ENCODE measurements around the gene ENO3.

ENO3 gene

DNA sequence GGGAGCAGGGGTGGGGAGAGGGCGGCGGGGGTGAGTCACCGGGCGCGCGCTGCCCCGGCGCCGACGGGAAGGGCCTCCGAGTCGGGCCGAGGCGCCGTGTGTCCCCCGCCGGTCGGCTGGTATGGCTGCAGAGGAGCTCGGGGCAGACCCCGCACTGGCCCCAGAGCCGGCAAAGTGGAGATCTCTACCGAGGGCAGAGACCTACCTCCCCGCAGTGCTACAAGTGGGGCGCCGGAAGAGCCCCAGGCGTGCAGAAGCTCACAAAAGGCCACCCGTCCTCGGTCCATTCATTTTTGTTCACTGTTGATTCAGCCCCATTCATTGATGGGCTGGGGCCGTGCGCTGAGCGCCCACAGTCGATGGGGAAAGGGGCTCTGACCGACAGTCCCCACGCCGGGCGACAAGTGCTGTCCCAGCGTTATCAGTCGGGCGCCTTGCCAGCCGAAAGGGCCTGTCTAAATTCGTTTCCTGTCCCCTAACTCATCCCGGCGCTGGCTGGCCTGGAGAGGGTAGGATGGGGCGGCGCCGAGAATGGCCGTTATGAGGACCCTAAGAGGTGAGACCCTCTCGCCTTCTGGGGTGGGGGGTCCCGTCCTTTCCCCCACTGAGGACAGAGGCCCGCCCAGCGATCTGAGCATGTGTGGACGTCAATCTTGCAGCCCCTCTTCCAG is 709 bp upstream of the ENO3 start:
- DNase-seq (ENCODE audit: low read depth in 3 of 3) = peak in 1 of 3 donors; percentile 37

DNA sequence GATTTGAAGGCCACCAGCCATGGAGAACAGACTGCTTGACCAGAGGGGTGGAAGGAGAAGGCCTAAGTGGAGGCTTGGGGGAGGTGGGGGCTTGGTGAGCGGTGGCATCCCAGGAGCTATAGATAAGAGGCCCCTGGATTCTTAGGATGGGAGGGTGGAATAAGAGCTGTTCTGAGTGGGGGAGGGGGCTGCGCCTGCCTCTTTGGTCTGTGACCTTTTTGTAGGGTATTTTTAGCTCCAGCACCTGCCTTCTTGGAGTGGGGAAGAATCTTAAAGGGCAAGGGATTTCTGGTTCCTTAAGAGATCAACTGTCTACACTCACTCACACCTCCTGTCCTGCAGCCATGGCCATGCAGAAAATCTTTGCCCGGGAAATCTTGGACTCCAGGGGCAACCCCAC is 567 bp downstream of the ENO3 start:
- DNase-seq (ENCODE audit: low read depth in 3 of 3) = no peak

DNA sequence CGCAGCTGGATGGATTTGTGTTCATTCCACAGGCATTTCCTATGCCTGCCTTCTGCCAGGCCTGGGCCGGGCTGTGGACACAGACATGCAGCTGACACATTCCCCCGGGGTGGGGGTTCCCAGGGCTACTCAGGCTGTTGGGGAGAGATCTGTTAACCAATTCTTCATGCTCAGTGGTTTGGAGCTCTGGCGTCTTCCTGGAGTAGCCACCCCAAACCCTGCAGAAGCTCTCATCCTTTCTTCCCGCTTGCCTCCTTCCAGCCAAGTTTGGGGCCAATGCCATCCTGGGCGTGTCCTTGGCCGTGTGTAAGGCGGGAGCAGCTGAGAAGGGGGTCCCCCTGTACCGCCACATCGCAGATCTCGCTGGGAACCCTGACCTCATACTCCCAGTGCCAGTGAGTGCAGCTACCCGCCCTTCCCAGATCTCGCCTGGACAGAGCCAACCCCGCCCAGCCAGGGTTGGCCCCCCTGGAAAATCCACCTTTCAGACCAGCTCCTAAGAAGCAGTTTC is 2.6 kb downstream of the ENO3 start:
- no peak for DNase-seq (ENCODE audit: low read depth in 3 of 3)

- DNase-seq (ENCODE audit: low read depth in 3 of 3) = no peak
These were observed 4.2 kb downstream of the ENO3 start for GRCh38 chr17:4955091-4955490.

DNA sequence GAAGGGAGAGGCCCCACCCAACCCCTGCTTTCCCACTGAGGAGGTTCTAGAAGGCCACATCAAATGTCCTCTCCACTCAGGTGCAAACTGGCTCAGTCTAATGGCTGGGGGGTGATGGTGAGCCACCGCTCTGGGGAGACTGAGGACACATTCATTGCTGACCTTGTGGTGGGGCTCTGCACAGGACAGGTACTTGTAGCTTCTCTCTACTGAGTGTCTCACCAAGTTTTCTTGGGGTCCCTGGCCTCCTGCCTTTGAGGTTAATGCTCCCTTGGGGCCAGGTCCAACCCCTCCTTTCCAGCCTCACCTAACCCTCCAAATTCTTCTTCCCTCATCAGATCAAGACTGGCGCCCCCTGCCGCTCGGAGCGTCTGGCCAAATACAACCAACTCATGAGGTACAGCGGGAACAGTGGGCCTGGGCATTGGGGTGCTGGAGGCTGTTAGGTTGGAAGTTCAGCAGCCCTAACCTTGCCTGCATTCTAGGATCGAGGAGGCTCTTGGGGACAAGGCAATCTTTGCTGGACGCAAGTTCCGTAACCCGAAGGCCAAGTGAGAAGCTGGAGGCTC is 5.7 kb downstream of the ENO3 start:
- no peak for DNase-seq (ENCODE audit: low read depth in 3 of 3)

DNA sequence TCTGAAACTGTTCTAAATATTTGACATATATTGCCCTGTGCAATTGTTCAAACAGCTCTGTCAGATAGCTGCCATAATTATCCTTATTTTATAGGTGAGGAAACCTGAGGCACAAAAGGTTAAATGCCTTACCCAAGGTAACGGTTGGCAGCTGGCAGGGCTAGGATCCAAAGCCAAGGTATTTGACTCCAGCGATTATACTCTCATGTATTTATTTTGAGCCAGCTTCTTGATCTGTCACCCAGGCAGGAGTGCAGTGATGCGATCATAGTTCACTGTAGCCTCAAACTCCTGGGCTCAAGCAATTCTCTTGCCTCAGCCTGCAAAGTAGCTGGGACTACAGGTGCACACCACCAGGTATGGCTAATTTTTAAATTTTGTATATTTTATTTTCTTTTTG is 7.2 kb downstream of the ENO3 start:
- no peak for DNase-seq (ENCODE audit: low read depth in 3 of 3)

DNA sequence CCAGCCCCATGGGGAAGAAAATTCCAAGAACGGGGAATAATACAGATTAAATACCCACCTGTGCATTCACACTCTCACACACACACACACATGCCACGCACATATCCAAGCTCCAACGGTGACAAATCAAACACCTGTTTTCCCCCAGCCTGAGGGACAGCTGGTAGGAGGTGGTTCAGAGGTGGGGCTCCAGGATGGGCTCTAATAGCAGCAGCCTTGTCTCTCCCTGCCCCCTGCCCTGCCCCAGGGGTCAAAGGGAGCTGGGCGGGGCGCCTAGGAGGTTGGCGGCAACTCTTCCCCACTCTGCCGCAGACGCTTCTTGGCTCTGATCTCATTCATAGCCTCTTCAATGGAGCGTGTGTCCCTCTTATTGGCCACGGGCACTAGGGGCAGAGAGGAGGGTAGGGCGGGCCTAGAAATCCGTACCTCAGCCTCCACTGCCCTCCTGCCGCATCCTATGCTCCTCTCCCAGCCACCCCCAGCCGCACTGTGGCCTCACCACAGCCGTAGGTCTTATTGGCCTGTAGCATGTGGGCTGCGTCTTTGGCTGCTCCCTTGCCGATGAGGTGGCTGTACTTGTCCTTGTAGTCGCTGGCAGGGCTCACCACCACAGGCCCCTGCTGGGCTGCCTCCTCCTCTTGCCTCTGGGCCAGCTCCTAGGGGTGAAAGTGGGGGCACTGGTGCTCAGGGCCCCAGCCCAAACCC is 8.5 kb downstream of the ENO3 start:
- no peak for DNase-seq (ENCODE audit: low read depth in 3 of 3)

- DNase-seq (ENCODE audit: low read depth in 3 of 3) = no peak
These were observed 9.5 kb downstream of the ENO3 start for GRCh38 chr17:4960279-4960922.

- DNase-seq (ENCODE audit: low read depth in 3 of 3) = no peak
These were observed 14.5 kb downstream of the ENO3 start for GRCh38 chr17:4965311-4965986.

DNA sequence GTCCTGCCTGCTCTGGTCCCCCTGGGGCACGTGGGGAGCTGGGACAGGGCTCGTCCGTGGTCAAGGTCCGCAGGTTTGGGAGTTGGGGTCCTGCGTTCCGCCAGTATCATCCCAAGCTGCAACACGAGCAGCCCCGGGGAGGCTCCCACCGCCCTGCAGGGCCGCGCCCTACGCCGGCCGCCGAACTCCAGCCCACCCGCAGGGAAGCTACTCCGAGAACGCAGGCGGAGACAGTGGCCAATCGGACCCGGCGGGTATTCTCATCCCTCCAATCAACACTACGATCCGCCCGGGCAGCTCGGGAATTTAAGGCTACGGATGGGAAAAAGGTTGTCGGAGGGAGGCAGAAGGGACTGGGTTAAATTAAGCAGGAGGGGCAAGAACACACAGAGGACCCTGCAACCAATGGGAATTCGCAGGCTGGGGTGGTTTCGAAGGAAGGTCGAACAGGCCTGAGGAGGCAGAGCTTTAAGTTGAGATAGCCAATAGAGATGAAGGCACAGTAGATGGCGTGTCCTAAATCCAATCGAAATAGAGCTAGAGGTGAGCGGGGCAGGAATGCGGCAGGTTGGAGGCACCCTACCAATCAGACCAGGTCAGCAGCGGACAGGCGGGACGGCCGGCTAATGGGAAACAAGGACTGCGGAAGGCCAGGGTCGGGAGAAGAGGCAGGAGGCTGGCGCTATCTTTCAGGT is 16.1 kb downstream of the ENO3 start:
- DNase-seq (ENCODE audit: low read depth in 3 of 3) = peak; percentile 81 to 91 (median 83)

- DNase-seq (ENCODE audit: low read depth in 3 of 3) = peak; percentile 84 to 89 (median 87)
These were observed 16.9 kb downstream of the ENO3 start, which contains the start of gene SPAG7 for GRCh38 chr17:4967539-4968485. SPAG7 (minus strand) TSS chr17:4967817; CDS start chr17:4967804, 13 bp downstream.

GRCh38 chr17:4968486-4969046 is 17.6 kb downstream of the ENO3 start:
- DNase-seq (ENCODE audit: low read depth in 3 of 3) = no peak

GRCh38 chr17:4969047-4969550 is 18.2 kb downstream of the ENO3 start:
- peak in 1 of 3 donors; percentile 47 for DNase-seq (ENCODE audit: low read depth in 3 of 3)

GRCh38 chr17:4969551-4970173 is 18.7 kb downstream of the ENO3 start:
- peak in 2 of 3 donors; percentile 24 to 38 for DNase-seq (ENCODE audit: low read depth in 3 of 3)

- DNase-seq (ENCODE audit: low read depth in 3 of 3) = no peak
These were observed 19.4 kb downstream of the ENO3 start for GRCh38 chr17:4970273-4970672.

- no peak for DNase-seq (ENCODE audit: low read depth in 3 of 3)
These were observed 20.9 kb downstream of the ENO3 start for GRCh38 chr17:4971826-4972225.

- DNase-seq (ENCODE audit: low read depth in 3 of 3) = no peak
These were observed 21.4 kb downstream of the ENO3 start for GRCh38 chr17:4972322-4972721.

GRCh38 chr17:4972752-4973151 is 21.8 kb downstream of the ENO3 start:
- DNase-seq (ENCODE audit: low read depth in 3 of 3) = no peak
